Measurements from ENCODE around the gene CTNNBIP1.
A peak's percentile ranks its signal among the peaks of the same experiment; 100 is the strongest.

Gene CTNNBIP1

DNA sequence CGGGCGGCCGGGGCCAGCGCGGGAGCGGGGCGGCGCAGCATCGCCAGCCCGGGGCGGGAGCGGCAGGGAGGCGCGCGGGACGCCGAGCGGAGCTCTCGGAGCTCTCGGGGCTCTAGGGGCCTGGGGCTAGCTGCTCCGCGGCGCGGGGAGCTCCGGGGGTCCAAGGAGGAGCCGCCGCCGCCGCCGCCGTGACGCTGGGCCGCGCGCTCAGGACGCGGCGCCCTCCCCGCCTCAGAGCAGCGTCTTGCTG is 86.5 kb downstream of the CTNNBIP1 start:
- WGBS, result no CpG with 5 or more reads among the region's 40 CpGs
- Histone ChIP-seq H3K9me3 (ENCODE audit: control insufficient read depth, low read length) (no peaks in the 10 kb centered on the region), H3K4me3 (ENCODE audit: insufficient read depth in 1 of 2, low read depth in 1 of 2, low read length in 2 of 2) (peak overlapping the region; percentile 77 to 100), H3K9ac (ENCODE audit: low read length) (peak overlapping the region; percentile 88), H3K4me2 (ENCODE audit: low read length, poor library complexity, severe bottlenecking) (peak overlapping the region; percentile 68), H3K14ac (ENCODE audit: low read length in 2 of 2) (peak overlapping the region in 1 of 2 experiments; percentile 95), H3K27ac (ENCODE audit: low read length, poor library complexity, severe bottlenecking) (no peak overlapping the region), H2AFZ (ENCODE audit: low read depth, low read length) (peak overlapping the region; percentile 57), H3K36me3 (ENCODE audit: control insufficient read depth in 1 of 2, insufficient read depth in 2 of 2, low read depth in 1 of 2, low read length in 2 of 2) (no peaks in the 10 kb centered on the region), H2BK12ac (ENCODE audit: low read length in 2 of 2) (peak overlapping the region in 1 of 2 experiments; percentile 56), H3K4me1 (ENCODE audit: control insufficient read depth, insufficient read depth, low read depth, low read length) (peaks cover 21% of the 10 kb centered on the region), H2BK15ac (ENCODE audit: low read depth, poor library complexity, severe bottlenecking) (peak overlapping the region; percentile 87), H2AK5ac (ENCODE audit: low read length, severe bottlenecking) (no peak overlapping the region), H3K18ac (ENCODE audit: low read depth in 1 of 2, low read length in 2 of 2) (peak overlapping the region; percentile 81 to 84), H3K27me3 (ENCODE audit: control insufficient read depth in 1 of 2, insufficient read depth in 1 of 2, low read length in 2 of 2) (no peaks in the 10 kb centered on the region), H3K23ac (ENCODE audit: low read length in 2 of 2) (peak overlapping the region in 1 of 2 experiments; percentile 42), H3K79me1 (replicated peaks; ENCODE audit: low read length, poor library complexity, severe bottlenecking) (peaks cover 1% of the 10 kb centered on the region), H4K91ac (ENCODE audit: low read length) (peak overlapping the region; percentile 85), H4K8ac (ENCODE audit: low read length) (peak overlapping the region; percentile 55), H2BK5ac (ENCODE audit: low read depth, low read length, poor library complexity, severe bottlenecking) (no peak overlapping the region), H2BK120ac (ENCODE audit: low read depth, low read length) (peak overlapping the region; percentile 89), H3K4ac (ENCODE audit: low read depth in 1 of 2, low read length in 2 of 2) (peak overlapping the region; percentile 47 to 76)
- no peak for DNase-seq

DNA sequence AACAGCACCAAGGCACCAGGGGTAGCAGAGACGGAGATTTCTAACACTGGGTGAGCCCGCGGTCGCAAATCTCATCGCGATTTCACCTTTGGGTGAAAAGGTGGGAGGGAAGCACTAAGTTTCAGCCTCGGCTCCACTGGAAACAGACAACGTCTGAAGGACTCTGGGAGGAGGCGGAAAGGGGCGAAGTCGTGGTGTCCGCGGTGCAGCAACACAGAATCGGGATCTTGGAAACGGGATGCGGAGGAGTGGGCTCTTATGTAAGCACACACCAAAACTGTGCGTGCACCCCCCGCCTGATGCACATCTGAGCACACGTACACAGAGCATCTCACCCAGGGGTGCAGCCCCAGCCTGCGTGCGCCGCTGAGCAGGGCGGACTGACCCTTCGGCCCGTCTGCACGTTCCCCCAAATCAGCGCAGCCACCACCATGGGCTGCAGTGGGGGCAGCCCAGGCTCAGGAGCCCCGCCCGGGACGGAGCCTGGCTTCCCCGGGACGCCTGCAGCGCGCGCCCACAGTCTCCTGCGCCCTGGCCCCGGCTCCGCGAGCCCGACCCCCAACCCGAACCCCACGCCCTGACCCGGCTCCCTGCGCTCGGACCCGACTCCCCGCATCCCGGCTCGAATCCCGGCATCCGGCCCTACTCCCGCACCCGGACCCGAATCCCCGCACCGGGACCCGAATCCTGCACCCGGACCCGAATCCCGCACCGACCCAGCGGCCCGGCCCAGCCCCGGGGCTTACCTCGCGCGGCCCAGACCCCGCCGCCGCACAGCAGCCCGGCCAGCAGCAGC is 87.0 kb downstream of the CTNNBIP1 start:
- H3K18ac ChIP-seq (ENCODE audit: low read depth in 1 of 2, low read length in 2 of 2), result peak overlapping the region; percentile 81 to 84
- WGBS, result under 1% methylated on average over 49 of the region's 71 CpGs
- H4K91ac ChIP-seq (ENCODE audit: low read length), result peak overlapping the region; percentile 85
- peak overlapping the region; percentile 55 for H4K8ac ChIP-seq (ENCODE audit: low read length)
- peak overlapping the region; percentile 47 to 76 for H3K4ac ChIP-seq (ENCODE audit: low read depth in 1 of 2, low read length in 2 of 2)
- peak overlapping the region; percentile 63 for H2BK15ac ChIP-seq (ENCODE audit: low read depth, poor library complexity, severe bottlenecking)
- H3K9ac ChIP-seq (ENCODE audit: low read length), result peak overlapping the region; percentile 88
- H3K36me3 ChIP-seq (ENCODE audit: control insufficient read depth in 1 of 2, insufficient read depth in 2 of 2, low read depth in 1 of 2, low read length in 2 of 2), result no peaks in the 10 kb centered on the region
- peaks cover 1% of the 10 kb centered on the region for H3K79me1 ChIP-seq (replicated peaks; ENCODE audit: low read length, poor library complexity, severe bottlenecking)
- peak overlapping the region; percentile 68 for H3K4me2 ChIP-seq (ENCODE audit: low read length, poor library complexity, severe bottlenecking)
- H2BK120ac ChIP-seq (ENCODE audit: low read depth, low read length), result peak overlapping the region; percentile 89
- H3K9me3 ChIP-seq (ENCODE audit: control insufficient read depth, low read length), result no peaks in the 10 kb centered on the region
- H3K27me3 ChIP-seq (ENCODE audit: control insufficient read depth in 1 of 2, insufficient read depth in 1 of 2, low read length in 2 of 2), result no peaks in the 10 kb centered on the region
- H2AFZ ChIP-seq (ENCODE audit: low read depth, low read length), result peak overlapping the region; percentile 57
- H3K4me3 ChIP-seq (ENCODE audit: insufficient read depth in 1 of 2, low read depth in 1 of 2, low read length in 2 of 2), result peak overlapping the region; percentile 77 to 100
- H2BK12ac ChIP-seq (ENCODE audit: low read length in 2 of 2), result no peak overlapping the region
- peak; percentile 34 for DNase-seq
- H3K23ac ChIP-seq (ENCODE audit: low read length in 2 of 2), result peak overlapping the region in 1 of 2 experiments; percentile 42
- no peak overlapping the region for H3K27ac ChIP-seq (ENCODE audit: low read length, poor library complexity, severe bottlenecking)
- H3K4me1 ChIP-seq (ENCODE audit: control insufficient read depth, insufficient read depth, low read depth, low read length), result peaks cover 21% of the 10 kb centered on the region
- no peak overlapping the region for H2BK5ac ChIP-seq (ENCODE audit: low read depth, low read length, poor library complexity, severe bottlenecking)
- peak overlapping the region in 1 of 2 experiments; percentile 95 for H3K14ac ChIP-seq (ENCODE audit: low read length in 2 of 2)
- H2AK5ac ChIP-seq (ENCODE audit: low read length, severe bottlenecking), result no peak overlapping the region

DNA sequence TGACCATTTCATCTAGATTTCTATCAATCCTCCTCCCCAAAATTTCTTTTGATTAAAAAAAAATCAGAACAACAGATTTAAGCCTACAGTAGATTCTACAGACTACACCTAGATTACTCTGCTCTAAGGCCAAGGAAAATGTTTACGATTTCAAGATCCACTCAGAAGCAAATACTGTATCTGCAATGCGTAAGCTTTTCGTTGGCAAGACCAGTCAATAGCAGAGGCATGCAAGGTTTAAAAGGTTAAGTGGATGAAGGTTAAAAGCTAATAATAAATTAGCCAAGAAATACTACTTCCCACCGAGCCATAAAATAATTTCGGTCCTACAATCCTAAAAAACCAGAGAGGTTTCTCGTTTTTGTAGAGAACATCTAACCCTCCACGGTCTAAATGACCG is 87.6 kb downstream of the CTNNBIP1 start:
- Histone ChIP-seq H3K4ac (ENCODE audit: low read depth in 1 of 2, low read length in 2 of 2) (no peak overlapping the region), H3K79me1 (replicated peaks; ENCODE audit: low read length, poor library complexity, severe bottlenecking) (peaks cover 4% of the 10 kb centered on the region), H4K91ac (ENCODE audit: low read length) (no peak overlapping the region), H3K36me3 (ENCODE audit: control insufficient read depth in 1 of 2, insufficient read depth in 2 of 2, low read depth in 1 of 2, low read length in 2 of 2) (no peaks in the 10 kb centered on the region), H4K8ac (ENCODE audit: low read length) (no peak overlapping the region), H3K4me3 (ENCODE audit: insufficient read depth in 1 of 2, low read depth in 1 of 2, low read length in 2 of 2) (peak overlapping the region; percentile 77 to 100), H3K9me3 (ENCODE audit: control insufficient read depth, low read length) (no peaks in the 10 kb centered on the region), H3K23ac (ENCODE audit: low read length in 2 of 2) (no peak overlapping the region), H3K18ac (ENCODE audit: low read depth in 1 of 2, low read length in 2 of 2) (no peak overlapping the region), H2BK15ac (ENCODE audit: low read depth, poor library complexity, severe bottlenecking) (no peak overlapping the region), H2AK5ac (ENCODE audit: low read length, severe bottlenecking) (no peak overlapping the region), H2AFZ (ENCODE audit: low read depth, low read length) (no peak overlapping the region), H2BK120ac (ENCODE audit: low read depth, low read length) (no peak overlapping the region), H3K27me3 (ENCODE audit: control insufficient read depth in 1 of 2, insufficient read depth in 1 of 2, low read length in 2 of 2) (no peaks in the 10 kb centered on the region), H3K27ac (ENCODE audit: low read length, poor library complexity, severe bottlenecking) (no peak overlapping the region), H2BK12ac (ENCODE audit: low read length in 2 of 2) (no peak overlapping the region), H2BK5ac (ENCODE audit: low read depth, low read length, poor library complexity, severe bottlenecking) (no peak overlapping the region), H3K4me2 (ENCODE audit: low read length, poor library complexity, severe bottlenecking) (peak overlapping the region; percentile 68), H3K9ac (ENCODE audit: low read length) (peak overlapping the region; percentile 88), H3K4me1 (ENCODE audit: control insufficient read depth, insufficient read depth, low read depth, low read length) (peaks cover 18% of the 10 kb centered on the region), H3K14ac (ENCODE audit: low read length in 2 of 2) (no peak overlapping the region)
- DNase-seq, result peak; percentile 41
- WGBS, result 4% methylated on average over 8 of the region's 8 CpGs

DNA sequence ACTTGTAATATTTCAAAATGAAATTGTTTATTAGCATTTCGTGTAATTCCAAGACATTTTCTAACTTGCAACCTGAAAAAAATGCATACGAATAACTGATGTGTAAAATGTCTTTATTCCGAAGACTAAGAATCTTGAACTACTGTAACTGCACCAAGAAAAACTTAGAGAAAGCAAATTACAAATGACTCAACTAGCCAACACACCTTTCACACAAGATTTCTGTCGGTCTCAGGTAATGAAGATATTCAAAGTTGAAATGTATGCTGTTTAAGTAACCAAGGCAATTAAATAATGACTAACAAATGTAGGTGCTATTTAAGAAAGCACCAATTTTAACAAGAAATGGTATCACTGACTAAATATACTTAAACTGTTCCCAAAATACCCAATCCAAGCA is 88.4 kb downstream of the CTNNBIP1 start:
- H3K4me1 ChIP-seq (ENCODE audit: control insufficient read depth, insufficient read depth, low read depth, low read length), result peaks cover 18% of the 10 kb centered on the region
- H2AK5ac ChIP-seq (ENCODE audit: low read length, severe bottlenecking), result no peak overlapping the region
- peak overlapping the region in 1 of 2 experiments; percentile 100 for H3K4me3 ChIP-seq (ENCODE audit: insufficient read depth in 1 of 2, low read depth in 1 of 2, low read length in 2 of 2)
- H2BK15ac ChIP-seq (ENCODE audit: low read depth, poor library complexity, severe bottlenecking), result no peak overlapping the region
- no peak overlapping the region for H3K18ac ChIP-seq (ENCODE audit: low read depth in 1 of 2, low read length in 2 of 2)
- no peak overlapping the region for H3K27ac ChIP-seq (ENCODE audit: low read length, poor library complexity, severe bottlenecking)
- no peak overlapping the region for H3K14ac ChIP-seq (ENCODE audit: low read length in 2 of 2)
- H2BK5ac ChIP-seq (ENCODE audit: low read depth, low read length, poor library complexity, severe bottlenecking), result no peak overlapping the region
- H3K23ac ChIP-seq (ENCODE audit: low read length in 2 of 2), result no peak overlapping the region
- no peak overlapping the region for H4K8ac ChIP-seq (ENCODE audit: low read length)
- no peak overlapping the region for H2AFZ ChIP-seq (ENCODE audit: low read depth, low read length)
- no peaks in the 10 kb centered on the region for H3K27me3 ChIP-seq (ENCODE audit: control insufficient read depth in 1 of 2, insufficient read depth in 1 of 2, low read length in 2 of 2)
- WGBS, result 97% methylated on average over 3 of the region's 4 CpGs
- H3K9me3 ChIP-seq (ENCODE audit: control insufficient read depth, low read length), result no peaks in the 10 kb centered on the region
- H3K4ac ChIP-seq (ENCODE audit: low read depth in 1 of 2, low read length in 2 of 2), result no peak overlapping the region
- H3K4me2 ChIP-seq (ENCODE audit: low read length, poor library complexity, severe bottlenecking), result no peak overlapping the region
- H4K91ac ChIP-seq (ENCODE audit: low read length), result no peak overlapping the region
- no peaks in the 10 kb centered on the region for H3K36me3 ChIP-seq (ENCODE audit: control insufficient read depth in 1 of 2, insufficient read depth in 2 of 2, low read depth in 1 of 2, low read length in 2 of 2)
- peak overlapping the region; percentile 88 for H3K9ac ChIP-seq (ENCODE audit: low read length)
- no peak for DNase-seq
- H2BK12ac ChIP-seq (ENCODE audit: low read length in 2 of 2), result no peak overlapping the region
- no peak overlapping the region for H2BK120ac ChIP-seq (ENCODE audit: low read depth, low read length)
- H3K79me1 ChIP-seq (replicated peaks; ENCODE audit: low read length, poor library complexity, severe bottlenecking), result peaks cover 4% of the 10 kb centered on the region
